Type B pancreatic cell (in vitro differentiated cells): Measurements from ENCODE around the gene SAMD14. TPM values are rescaled to one million over a fixed set of nuclear protein-coding genes. Genes with fewer than 3 reads are reported as not detected.

Experiments
- DNase-seq: peaks from one replicate; pipeline ENCODE4 v3.0.0; 2021; ENCODE audit warnings: mixed read lengths; ENCODE audit not compliant: unreplicated experiment; ENCODE audit errors: extremely low spot score
- H3K27ac Mint-ChIP-seq: 2 replicates; pipeline ENCODE4 v1.8.0; 2021; ENCODE audit warnings: mild to moderate bottlenecking, mixed read lengths
- H3K27me3 Mint-ChIP-seq: 2 replicates; pipeline ENCODE4 v1.8.0; 2021; ENCODE audit warnings: mixed read lengths
- H3K36me3 Mint-ChIP-seq: 2 replicates; pipeline ENCODE4 v1.8.0; 2021; ENCODE audit warnings: mixed read lengths
- H3K4me1 Mint-ChIP-seq: one replicate; pipeline ENCODE4 v1.8.0; 2021; ENCODE audit warnings: mixed read lengths; ENCODE audit not compliant: unreplicated experiment
- H3K4me3 Mint-ChIP-seq: 2 replicates; pipeline ENCODE4 v1.8.0; 2021; ENCODE audit warnings: mild to moderate bottlenecking, mixed read lengths
- H3K9me3 Mint-ChIP-seq: 2 replicates; pipeline ENCODE4 v1.8.0; 2021; ENCODE audit warnings: mixed read lengths
- CTCF ChIP-seq: fragments of 200-600 bp; sonication (generic); conservative IDR thresholded peaks from 2 replicates; pipeline ENCODE4 v1.5.0; 2021; ENCODE audit warnings: antibody characterized with exemption, mild to moderate bottlenecking
- total RNA-seq: library from RNA; stranded (reverse); gene quantifications from 2 replicates; pipeline ENCODE4 v1.2.1, GENCODE V29; 2021; ENCODE audit warnings: low replicate concordance

Gene SAMD14
- total RNA-seq, 1 donor from 2014 or later = 14.1 TPM

DNA sequence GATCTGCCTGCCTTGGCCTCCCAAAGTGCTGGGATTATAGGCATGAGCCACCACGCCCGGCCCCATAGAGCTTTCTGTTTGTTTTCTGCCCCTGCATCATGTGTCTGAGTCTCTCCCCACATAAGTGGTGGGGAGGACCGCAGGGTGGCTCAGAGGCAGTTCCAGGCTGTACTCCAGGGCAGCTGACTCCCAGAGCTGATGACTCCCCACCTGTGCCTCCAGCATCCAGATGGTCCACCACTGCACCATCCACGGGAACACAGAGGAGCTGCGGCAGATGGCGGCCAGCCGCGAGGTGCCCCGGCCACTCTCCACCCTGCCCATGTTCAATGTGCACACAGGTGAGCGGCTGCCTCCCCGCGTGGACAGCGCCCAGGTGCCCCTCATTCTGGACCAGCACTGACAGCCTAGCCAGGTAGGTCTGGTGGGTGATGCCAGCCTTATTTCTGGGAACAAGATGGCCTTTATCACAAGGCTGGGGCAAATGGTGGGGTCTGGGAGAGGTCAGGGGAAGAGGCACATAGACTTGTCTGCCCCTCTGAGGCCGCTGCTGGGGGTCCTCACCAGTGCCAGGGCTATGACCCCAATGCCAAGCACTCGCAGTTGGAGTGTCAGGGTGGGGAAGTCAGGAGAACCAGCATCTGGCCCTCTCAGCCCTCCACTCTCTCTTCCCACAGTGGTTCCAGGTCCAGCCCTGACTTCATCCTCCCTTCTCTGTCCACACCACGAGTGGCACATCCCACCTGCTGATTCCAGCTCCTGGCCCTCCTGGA is 45.3 kb upstream of the SAMD14 start:
- H3K9me3 Mint-ChIP-seq = no peaks in the 10 kb centered on the region
- H3K4me1 Mint-ChIP-seq = peaks cover 31% of the 10 kb centered on the region
- no peak for DNase-seq
- H3K27me3 Mint-ChIP-seq = peaks cover 5% of the 10 kb centered on the region
- no peak for TF ChIP-seq CTCF
- no peak overlapping the region for H3K27ac Mint-ChIP-seq
- no peak overlapping the region for H3K4me3 Mint-ChIP-seq
- no peaks in the 10 kb centered on the region for H3K36me3 Mint-ChIP-seq

GRCh38 chr17:50174444-50174843 is 44.5 kb upstream of the SAMD14 start:
- no peaks in the 10 kb centered on the region for H3K9me3 Mint-ChIP-seq
- peaks cover 30% of the 10 kb centered on the region for H3K4me1 Mint-ChIP-seq
- no peaks in the 10 kb centered on the region for H3K36me3 Mint-ChIP-seq
- H3K27ac Mint-ChIP-seq = no peak overlapping the region
- H3K4me3 Mint-ChIP-seq = no peak overlapping the region
- no peak for TF ChIP-seq CTCF
- H3K27me3 Mint-ChIP-seq = peaks cover 6% of the 10 kb centered on the region
- no peak for DNase-seq

DNA sequence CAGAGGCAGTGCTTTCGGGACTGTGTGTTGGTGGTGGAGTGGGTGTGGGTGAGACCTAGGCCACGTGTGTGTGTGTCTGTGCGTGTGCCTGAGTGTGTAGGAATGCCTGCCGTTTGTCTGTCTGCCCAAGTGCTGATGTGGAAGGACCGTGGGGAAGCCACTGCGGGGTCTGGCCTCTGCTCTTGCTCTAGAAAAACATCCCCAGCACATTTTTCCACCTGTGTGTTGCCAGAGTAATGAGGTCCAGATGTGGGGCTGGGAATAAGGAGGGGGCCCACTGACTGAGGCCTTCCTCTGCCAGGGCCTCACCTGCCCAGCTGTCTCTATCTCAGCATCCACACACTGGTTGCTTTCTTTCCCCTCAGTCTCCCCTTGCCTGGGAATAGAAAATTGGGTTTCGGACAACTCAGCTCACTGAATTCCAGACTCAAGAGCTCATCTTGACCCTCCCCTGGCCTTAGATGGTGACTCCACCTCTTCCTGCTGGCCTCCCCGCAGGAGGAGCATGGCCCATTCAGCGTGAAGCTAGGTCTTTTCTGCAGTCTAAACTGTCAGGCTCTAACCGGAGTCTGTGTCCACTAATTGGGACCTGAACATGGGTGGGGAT is 43.5 kb upstream of the SAMD14 start:
- DNase-seq = no peak
- no peak for TF ChIP-seq CTCF
- peaks cover 29% of the 10 kb centered on the region for H3K4me1 Mint-ChIP-seq
- H3K36me3 Mint-ChIP-seq = no peaks in the 10 kb centered on the region
- H3K4me3 Mint-ChIP-seq = peak overlapping the region; percentile 45
- no peaks in the 10 kb centered on the region for H3K9me3 Mint-ChIP-seq
- H3K27me3 Mint-ChIP-seq = peaks cover 7% of the 10 kb centered on the region
- H3K27ac Mint-ChIP-seq = peak overlapping the region; percentile 77

- peak overlapping the region; percentile 77 for H3K27ac Mint-ChIP-seq
These were observed 43.0 kb upstream of the SAMD14 start for GRCh38 chr17:50172936-50173334.

GRCh38 chr17:50172130-50172529 is 42.2 kb upstream of the SAMD14 start:
- no peak for DNase-seq
- Mint-ChIP-seq H3K4me1 (peaks cover 21% of the 10 kb centered on the region), H3K27me3 (peaks cover 5% of the 10 kb centered on the region), H3K9me3 (no peaks in the 10 kb centered on the region), H3K4me3 (no peak overlapping the region), H3K27ac (no peak overlapping the region), H3K36me3 (no peaks in the 10 kb centered on the region)
- no peak for TF ChIP-seq CTCF

More at GRCh38 chr17:50172936-50173334, 43.0 kb upstream of the SAMD14 start:
- no peak for DNase-seq
- TF ChIP-seq CTCF = no peak
- peaks cover 24% of the 10 kb centered on the region for H3K4me1 Mint-ChIP-seq
- H3K36me3 Mint-ChIP-seq = no peaks in the 10 kb centered on the region
- no peaks in the 10 kb centered on the region for H3K9me3 Mint-ChIP-seq
- peak overlapping the region; percentile 45 for H3K4me3 Mint-ChIP-seq
- H3K27me3 Mint-ChIP-seq = peaks cover 5% of the 10 kb centered on the region
